ENCODE data around the gene RSKR. TPM values are rescaled to one million over a fixed set of nuclear protein-coding genes. Genes with fewer than 3 reads are reported as not detected.

Gene RSKR
- total and polyA plus RNA-seq, 9 of the 15 experiments (the other 6 are each of a cell fraction or from before 2014, with no cell fraction given), result 1.4 to 42.3 (median 16.2) TPM

- TF ChIP-seq ATF2 (CRISPR knock-in tag; IDR thresholded peaks at IDR 0.05) (no peak), ZNF140 (CRISPR knock-in tag; IDR thresholded peaks at IDR 0.05) (no peak), HDAC1 (IDR thresholded peaks at IDR 0.05) (peak in 1 of 2 experiments; percentile 81; a peak in 2 of 4 replicates), CSDE1 (IDR thresholded peaks at IDR 0.05) (no peak), MAZ (CRISPR knock-in tag; conservative IDR thresholded peaks at IDR 0.05 in 1 of 2, IDR thresholded peaks at IDR 0.05 in 1 of 2) (peak; percentile 42 to 43), RBM39 (optimal IDR thresholded peaks at IDR 0.05; ENCODE audit: low read depth, low read length) (peak; percentile 26), CBFB (CRISPR knock-in tag; IDR thresholded peaks at IDR 0.05) (no peak), TRIM24 (IDR thresholded peaks at IDR 0.05) (no peak), EP400 (IDR thresholded peaks at IDR 0.05) (peak; percentile 64), BRD4 (IDR thresholded peaks at IDR 0.05) (no peak), ZFX (CRISPR knock-in tag; IDR thresholded peaks at IDR 0.05) (no peak), ADNP (tag; IDR thresholded peaks at IDR 0.05) (no peak), ELF1 (tag; IDR thresholded peaks at IDR 0.05) (peak; percentile 70)
- TF ChIP-seq, protein P1, sequence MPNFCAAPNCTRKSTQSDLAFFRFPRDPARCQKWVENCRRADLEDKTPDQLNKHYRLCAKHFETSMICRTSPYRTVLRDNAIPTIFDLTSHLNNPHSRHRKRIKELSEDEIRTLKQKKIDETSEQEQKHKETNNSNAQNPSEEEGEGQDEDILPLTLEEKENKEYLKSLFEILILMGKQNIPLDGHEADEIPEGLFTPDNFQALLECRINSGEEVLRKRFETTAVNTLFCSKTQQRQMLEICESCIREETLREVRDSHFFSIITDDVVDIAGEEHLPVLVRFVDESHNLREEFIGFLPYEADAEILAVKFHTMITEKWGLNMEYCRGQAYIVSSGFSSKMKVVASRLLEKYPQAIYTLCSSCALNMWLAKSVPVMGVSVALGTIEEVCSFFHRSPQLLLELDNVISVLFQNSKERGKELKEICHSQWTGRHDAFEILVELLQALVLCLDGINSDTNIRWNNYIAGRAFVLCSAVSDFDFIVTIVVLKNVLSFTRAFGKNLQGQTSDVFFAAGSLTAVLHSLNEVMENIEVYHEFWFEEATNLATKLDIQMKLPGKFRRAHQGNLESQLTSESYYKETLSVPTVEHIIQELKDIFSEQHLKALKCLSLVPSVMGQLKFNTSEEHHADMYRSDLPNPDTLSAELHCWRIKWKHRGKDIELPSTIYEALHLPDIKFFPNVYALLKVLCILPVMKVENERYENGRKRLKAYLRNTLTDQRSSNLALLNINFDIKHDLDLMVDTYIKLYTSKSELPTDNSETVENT (CRISPR knock-in tag; IDR thresholded peaks at IDR 0.05), result 0 out of 2 replicates have a peak, but pooled peaks have one; percentile 25
- TF ChIP-seq, protein P2, sequence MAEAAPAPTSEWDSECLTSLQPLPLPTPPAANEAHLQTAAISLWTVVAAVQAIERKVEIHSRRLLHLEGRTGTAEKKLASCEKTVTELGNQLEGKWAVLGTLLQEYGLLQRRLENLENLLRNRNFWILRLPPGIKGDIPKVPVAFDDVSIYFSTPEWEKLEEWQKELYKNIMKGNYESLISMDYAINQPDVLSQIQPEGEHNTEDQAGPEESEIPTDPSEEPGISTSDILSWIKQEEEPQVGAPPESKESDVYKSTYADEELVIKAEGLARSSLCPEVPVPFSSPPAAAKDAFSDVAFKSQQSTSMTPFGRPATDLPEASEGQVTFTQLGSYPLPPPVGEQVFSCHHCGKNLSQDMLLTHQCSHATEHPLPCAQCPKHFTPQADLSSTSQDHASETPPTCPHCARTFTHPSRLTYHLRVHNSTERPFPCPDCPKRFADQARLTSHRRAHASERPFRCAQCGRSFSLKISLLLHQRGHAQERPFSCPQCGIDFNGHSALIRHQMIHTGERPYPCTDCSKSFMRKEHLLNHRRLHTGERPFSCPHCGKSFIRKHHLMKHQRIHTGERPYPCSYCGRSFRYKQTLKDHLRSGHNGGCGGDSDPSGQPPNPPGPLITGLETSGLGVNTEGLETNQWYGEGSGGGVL (CRISPR knock-in tag; IDR thresholded peaks at IDR 0.05), result no peak
- TF ChIP-seq, protein P3, sequence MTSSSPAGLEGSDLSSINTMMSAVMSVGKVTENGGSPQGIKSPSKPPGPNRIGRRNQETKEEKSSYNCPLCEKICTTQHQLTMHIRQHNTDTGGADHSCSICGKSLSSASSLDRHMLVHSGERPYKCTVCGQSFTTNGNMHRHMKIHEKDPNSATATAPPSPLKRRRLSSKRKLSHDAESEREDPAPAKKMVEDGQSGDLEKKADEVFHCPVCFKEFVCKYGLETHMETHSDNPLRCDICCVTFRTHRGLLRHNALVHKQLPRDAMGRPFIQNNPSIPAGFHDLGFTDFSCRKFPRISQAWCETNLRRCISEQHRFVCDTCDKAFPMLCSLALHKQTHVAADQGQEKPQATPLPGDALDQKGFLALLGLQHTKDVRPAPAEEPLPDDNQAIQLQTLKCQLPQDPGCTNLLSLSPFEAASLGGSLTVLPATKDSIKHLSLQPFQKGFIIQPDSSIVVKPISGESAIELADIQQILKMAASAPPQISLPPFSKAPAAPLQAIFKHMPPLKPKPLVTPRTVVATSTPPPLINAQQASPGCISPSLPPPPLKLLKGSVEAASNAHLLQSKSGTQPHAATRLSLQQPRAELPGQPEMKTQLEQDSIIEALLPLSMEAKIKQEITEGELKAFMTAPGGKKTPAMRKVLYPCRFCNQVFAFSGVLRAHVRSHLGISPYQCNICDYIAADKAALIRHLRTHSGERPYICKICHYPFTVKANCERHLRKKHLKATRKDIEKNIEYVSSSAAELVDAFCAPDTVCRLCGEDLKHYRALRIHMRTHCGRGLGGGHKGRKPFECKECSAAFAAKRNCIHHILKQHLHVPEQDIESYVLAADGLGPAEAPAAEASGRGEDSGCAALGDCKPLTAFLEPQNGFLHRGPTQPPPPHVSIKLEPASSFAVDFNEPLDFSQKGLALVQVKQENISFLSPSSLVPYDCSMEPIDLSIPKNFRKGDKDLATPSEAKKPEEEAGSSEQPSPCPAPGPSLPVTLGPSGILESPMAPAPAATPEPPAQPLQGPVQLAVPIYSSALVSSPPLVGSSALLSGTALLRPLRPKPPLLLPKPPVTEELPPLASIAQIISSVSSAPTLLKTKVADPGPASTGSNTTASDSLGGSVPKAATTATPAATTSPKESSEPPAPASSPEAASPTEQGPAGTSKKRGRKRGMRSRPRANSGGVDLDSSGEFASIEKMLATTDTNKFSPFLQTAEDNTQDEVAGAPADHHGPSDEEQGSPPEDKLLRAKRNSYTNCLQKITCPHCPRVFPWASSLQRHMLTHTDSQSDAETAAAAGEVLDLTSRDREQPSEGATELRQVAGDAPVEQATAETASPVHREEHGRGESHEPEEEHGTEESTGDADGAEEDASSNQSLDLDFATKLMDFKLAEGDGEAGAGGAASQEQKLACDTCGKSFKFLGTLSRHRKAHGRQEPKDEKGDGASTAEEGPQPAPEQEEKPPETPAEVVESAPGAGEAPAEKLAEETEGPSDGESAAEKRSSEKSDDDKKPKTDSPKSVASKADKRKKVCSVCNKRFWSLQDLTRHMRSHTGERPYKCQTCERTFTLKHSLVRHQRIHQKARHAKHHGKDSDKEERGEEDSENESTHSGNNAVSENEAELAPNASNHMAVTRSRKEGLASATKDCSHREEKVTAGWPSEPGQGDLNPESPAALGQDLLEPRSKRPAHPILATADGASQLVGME (CRISPR knock-in tag; IDR thresholded peaks at IDR 0.05), result 0 out of 2 replicates have a peak, but pooled peaks have one; percentile 54
Observed at GRCh38 chr17:28643983-28644786, 30.2 kb upstream of the RSKR start (continued).

All from K562 (cell line).